ENCODE data around the gene SLC9A5.

SLC9A5 gene, protein sequence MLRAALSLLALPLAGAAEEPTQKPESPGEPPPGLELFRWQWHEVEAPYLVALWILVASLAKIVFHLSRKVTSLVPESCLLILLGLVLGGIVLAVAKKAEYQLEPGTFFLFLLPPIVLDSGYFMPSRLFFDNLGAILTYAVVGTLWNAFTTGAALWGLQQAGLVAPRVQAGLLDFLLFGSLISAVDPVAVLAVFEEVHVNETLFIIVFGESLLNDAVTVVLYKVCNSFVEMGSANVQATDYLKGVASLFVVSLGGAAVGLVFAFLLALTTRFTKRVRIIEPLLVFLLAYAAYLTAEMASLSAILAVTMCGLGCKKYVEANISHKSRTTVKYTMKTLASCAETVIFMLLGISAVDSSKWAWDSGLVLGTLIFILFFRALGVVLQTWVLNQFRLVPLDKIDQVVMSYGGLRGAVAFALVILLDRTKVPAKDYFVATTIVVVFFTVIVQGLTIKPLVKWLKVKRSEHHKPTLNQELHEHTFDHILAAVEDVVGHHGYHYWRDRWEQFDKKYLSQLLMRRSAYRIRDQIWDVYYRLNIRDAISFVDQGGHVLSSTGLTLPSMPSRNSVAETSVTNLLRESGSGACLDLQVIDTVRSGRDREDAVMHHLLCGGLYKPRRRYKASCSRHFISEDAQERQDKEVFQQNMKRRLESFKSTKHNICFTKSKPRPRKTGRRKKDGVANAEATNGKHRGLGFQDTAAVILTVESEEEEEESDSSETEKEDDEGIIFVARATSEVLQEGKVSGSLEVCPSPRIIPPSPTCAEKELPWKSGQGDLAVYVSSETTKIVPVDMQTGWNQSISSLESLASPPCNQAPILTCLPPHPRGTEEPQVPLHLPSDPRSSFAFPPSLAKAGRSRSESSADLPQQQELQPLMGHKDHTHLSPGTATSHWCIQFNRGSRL

GRCh38 chr16:67248401-67249177 is at the start of gene SLC9A5:
SLC9A5 (plus strand) TSS chr16:67248979; CDS start chr16:67249015, 36 bp downstream.
- DNase-seq: no peak

DNA sequence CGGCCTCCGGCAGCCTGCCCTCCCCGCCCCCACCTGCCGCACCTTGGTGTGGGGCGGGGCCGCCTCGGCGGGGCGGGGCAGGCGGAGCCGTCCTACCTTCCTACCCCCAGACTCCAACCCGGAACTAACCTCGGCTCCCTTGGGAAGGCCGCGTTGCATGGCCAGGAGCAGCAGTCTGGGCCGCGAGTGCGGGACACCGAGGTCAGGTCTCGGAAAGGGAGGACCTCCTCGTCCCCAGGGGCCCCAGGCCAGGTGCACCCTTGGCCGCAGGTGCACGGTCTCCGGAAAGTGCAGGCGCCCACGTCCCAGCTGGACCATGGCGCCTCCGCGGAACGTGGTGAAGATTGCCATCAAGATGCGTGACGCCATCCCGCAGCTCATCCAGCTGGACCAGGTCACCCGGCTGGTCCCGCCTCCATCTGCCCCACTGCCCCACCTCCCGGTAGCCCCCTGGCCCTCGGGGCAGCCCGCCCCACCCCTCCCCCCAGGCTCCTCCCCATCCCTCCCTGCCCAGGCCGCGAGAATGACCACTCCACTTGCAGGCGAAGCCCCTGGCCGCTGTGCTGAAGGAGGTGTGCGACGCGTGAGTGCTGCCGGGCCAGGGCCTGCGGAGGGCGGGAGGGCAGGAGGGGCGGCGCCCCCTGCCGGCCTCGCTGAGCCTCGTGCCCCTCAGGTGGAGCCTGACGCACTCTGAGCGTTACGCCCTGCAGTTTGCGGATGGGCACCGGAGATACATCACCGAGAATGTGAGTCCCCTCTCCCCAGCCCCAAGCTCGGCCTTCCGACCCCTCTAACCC is 49.6 kb upstream of the SLC9A5 start, which contains the start of gene ELMO3:
Gene ELMO3, plus strand, starts transcription at position 121 of the 797 bp plus-strand sequence. Its CDS starts 196 bp downstream, at position 317.
- DNase-seq: no peak

GRCh38 chr16:67199808-67200198 is 49.0 kb upstream of the SLC9A5 start:
- no peak for DNase-seq

GRCh38 chr16:67200491-67200890 is 48.3 kb upstream of the SLC9A5 start:
- DNase-seq: no peak

DNA sequence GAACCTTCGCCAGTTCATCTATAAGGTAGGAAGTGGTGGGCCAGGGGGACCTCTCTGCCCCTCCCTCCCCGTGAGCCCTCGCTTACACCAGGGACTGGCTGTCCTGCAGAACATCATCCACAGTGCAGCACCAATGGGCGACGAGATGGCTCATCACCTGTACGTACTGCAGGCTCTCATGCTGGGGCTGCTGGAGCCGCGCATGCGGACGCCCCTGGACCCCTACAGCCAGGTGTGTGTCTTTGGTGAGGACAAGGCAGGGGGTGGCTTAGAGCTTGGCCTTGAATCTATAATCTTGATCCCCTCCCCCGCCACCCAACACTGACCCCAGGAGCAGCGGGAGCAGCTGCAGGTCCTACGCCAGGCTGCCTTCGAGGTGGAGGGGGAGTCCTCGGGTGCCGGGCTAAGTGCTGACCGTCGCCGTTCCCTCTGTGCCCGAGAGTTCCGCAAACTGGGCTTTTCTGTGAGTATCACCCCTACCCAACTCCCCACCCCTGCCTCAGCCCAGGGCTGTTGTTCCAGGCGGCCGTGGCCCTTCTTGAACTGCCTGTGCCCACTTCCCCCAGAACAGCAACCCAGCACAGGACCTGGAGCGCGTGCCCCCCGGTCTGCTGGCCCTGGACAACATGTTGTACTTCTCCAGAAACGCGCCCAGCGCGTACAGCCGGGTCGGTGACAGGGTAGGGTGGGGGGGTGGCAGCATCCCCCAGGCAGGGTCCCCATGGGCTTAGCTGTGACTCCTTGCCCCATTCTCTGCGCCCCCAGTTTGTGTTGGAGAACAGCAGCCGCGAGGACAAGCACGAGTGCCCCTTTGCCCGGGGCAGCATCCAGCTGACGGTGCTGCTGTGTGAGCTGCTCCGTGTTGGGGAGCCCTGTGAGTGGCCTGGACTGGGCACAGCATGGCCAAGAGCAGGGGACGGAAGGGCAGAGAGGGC is 47.1 kb upstream of the SLC9A5 start:
- DNase-seq: no peak

DNA sequence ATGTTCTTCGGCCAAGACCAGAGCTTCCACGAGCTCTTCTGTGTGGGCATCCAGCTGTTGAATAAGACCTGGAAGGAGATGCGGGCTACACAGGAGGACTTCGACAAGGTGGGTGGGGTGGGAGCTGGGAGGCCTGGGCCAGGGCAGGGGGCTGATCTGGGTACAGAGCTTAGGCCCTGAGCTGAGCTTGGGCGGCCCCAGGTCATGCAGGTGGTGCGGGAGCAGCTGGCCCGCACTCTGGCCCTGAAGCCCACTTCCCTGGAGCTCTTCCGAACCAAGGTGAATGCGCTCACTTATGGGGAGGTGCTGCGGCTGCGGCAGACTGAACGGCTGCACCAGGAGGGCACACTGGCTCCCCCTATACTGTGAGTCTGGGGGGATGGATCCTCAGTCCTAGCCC is 46.4 kb upstream of the SLC9A5 start:
- DNase-seq: no peak

DNA sequence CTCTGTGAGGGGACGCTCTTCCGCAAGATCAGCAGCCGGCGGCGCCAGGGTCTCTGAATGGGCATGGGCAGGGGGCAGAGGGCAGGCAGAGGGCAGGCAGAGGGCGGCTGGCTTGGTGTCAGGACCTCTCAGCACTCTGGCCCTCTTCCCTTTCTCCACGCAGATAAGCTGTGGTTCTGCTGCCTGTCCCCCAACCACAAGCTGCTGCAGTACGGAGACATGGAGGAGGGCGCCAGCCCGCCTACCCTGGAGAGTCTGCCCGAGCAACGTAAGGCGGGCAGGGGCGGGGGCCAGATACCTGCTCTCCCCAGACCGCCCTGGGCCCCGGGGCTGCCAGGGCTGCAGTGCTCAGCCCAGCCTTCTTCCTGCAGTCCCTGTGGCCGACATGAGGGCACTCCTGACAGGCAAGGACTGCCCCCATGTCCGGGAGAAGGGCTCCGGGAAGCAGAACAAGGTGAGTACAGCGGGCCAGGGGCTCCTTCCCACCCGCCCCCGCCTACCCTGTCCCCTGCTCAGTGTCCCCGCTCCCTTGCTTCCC is 45.8 kb upstream of the SLC9A5 start:
- DNase-seq: no peak

GRCh38 chr16:67204076-67204475 is 44.7 kb upstream of the SLC9A5 start:
- no peak for DNase-seq

DNA sequence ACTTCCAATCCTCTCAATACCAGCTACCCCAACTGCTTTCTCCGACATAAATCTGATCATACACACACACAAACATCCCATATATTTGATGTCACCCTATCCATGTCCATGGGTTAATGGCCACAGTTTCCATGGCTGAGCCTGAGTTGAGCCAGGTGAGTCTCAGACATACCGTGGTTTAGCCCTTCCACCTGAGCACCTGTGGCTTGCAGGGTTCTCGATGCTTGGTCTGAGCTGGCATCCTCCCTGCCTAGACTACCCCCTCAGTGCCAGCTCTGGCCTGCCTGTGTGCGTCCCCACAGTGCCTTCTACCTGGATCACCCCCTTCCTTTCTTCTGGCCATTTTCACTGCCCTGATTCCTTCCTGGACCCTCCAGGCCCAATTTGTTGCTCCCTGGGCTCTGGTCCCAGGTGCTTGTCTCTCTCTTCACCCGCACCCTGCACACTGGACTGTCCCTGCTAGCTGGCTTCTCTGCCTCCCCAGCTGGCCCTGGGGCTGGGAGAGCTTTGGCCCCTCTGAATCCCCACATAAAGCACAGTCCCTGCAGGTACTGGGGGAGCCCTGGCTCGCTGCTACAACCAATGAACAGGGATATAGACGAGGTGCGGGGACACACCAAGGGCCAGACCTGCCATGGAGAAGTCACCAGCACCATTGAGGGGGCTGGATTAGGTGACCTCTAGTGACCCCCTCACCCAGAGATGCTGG is 42.5 kb upstream of the SLC9A5 start:
- DNase-seq: no peak

DNA sequence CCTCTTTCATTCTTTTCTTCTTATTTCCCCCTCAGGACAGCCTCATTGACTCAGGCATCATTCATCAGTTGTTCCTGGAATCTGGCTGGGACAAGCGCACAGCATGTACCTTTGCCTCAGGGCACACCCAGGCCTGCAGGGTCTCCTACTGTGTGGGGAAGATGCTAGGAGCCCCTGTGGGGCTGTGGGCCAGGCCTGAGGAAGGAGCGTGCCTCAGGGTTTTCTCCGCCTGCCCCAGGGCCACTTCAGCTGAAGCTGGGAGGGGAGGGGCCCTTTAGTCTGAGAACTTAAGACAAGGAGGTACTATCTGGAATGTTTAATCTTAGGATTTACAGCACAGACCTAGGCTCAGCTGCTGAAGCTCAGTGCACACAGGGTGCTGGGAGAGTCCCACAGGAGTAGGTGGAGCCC is 41.9 kb upstream of the SLC9A5 start:
- DNase-seq: no peak

DNA sequence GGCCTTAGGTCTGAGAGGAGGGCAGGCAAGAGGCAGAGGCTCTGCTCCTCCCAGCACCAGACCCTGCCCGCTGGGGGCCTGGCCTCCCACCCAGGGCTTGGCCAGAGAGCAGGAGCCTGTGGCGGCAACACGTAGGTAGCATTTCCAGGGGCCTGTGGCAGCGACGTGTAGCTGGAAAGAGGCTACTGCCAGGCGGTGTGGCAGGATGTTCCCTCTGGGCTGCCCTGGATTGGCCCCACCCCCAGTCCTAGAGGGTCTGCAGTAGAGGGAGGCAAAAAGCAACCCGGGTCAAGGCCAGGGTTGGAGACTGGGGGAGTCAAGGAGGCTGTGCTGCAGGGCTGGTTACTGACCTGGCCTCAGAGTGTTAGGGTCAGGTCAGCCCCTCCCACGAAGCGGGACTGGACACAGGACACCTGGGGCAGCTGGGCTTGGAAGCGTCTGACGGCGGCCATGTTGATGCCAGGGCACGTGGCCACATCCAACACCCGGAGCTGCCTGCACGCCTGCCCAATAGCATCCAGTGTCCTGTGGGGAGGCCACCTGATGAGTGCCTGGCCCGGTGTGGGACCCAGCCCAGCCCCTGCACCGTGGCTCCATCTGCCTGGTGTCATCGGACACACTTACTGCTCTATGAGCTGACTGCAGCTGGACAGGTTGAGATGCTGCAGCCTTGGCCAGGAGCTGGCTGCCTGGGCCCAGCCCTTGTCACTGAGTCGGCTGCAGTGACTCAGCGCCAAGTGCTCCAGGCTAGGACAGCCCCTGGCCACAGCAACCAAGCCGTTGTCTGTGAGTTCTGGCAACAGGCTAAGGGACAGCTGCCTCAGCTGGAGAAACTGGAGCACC is 41.3 kb upstream of the SLC9A5 start:
- DNase-seq: no peak

GRCh38 chr16:67208154-67208896 is 40.5 kb upstream of the SLC9A5 start:
- DNase-seq: no peak

DNA sequence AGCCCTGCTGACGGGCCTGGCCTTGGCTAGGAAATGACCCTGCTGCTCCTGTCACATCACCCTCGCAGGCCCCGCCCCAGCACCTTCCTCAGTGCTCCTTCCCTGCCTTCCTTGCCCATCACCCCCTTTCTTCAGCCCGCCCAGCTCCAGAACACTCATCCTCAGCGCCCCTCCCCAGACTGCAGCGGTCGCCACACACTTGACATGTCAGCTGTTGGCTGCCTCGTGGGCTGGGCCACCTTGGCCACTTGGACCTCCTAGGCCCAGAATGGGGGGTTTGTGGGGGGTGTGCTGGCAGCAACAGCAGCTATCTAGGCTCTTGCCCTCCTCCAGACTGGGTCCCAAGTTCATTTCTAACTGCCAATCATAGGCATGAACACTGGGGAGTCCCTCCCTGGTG is 39.2 kb upstream of the SLC9A5 start:
- no peak for DNase-seq

DNA sequence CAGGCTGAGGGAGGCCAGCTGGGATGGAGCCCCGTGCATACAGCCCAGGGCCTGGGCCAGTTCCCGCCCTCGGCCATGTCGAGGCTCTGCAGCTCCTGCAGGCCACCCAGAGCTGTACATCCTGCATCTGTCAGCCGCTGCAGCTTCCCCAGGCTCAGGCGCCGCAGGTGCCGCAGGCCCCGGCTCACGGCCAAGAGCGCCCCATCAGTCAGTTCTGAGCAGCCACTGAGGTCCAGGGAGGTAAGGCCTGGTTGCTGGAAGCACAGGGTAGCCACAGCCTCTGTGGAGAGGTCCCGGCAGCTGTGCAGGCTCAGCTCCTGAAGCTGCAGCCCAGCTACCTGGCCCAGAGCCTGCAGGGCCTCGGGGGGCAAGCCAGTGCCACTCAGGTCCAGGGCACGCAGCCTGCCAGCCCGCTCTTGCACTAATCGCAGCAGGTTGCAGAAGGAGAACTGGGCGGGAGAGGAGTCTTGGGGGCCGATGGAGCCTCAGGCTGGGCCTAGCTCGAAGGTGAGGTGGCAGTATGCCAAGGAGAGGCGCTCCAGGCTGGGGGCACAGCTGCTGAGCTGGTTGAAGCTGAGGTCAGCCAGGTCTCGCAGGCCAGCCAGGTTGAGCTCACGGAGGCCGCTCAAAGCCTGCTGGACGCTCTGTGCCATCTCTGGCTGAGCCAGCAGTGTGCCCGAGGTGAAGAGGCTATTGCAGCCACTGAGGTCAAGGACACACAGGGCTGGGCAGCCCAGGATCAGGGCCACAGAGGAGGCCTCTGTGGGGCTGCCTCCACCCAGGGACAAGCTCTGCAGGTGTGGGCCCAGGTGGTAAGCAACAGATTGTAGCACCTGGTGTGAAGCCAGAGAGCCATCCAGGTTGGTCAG is 38.5 kb upstream of the SLC9A5 start:
- no peak for DNase-seq

GRCh38 chr16:67211674-67212073 is 37.1 kb upstream of the SLC9A5 start:
- DNase-seq: no peak

DNA sequence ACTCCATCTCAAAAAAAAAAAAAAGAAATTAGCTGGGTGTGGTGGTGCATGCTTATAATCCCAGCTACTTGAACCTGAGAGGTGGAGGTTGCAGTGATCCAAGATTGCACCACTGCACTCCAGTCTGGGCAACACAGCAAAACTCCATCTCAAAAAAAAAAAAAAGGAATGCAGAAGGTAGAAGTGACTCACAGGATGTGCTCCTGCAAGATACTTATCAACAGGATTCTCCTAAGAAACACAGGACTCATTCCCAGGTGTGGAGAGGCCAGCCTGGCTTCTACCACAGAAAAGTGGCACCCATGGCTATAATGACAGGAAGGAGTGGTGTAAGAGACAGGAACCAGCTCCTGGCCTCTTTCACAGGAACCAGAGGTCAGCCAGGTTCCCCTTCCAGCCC is 36.0 kb upstream of the SLC9A5 start:
- no peak for DNase-seq

Data from activated gamma-delta T cell treated with Interleukin-2 at 50 U/mL for 16 hours (primary cell).